Measurements from ENCODE around the gene IPO5.

The IPO5 gene

DNA sequence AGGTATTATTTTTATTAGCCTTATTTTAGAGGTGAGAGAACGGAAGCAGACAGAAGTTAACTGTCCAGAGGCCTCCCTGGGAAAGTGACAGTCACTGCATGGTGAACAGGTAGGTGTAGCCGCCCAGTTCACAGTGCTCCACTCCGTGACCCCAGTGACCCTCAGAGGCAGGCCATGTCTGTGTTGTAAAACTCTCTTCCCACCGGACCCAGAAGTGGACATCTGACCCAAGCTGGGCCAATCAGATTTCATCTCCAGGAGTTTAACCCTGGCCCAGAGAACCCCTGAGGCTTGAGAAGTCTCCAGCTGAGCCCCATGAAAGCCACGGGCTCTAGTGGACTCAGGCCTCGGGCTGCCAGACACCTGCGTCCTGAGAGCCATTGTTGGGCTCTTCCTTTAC is 105.8 kb downstream of the IPO5 start:
- no peak for DNase-seq (ENCODE audit: low read depth)

GRCh38 chr13:98060282-98060681 is 106.8 kb downstream of the IPO5 start:
- no peak for DNase-seq (ENCODE audit: low read depth)

GRCh38 chr13:98065468-98065867 is 112.0 kb downstream of the IPO5 start:
- DNase-seq (ENCODE audit: low read depth), result no peak

DNA sequence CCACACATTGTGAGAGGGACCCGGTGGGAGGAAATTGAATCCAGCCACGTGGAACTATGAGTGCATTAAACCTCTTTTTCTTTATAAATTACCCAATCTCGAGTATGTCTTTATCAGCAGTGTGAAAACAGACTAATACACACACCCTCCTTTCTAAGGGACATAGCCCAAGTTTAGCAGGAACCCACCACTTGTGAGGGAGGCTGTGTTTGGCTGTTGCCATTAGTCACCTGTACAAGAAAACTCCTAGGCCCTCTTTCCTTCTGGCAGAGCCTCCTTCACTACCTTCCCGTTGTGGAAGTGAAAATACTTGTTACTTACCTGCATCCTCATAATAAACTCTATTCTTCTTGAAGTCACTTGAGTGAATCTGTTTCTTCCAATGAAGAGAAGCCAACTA is 113.2 kb downstream of the IPO5 start:
- DNase-seq (ENCODE audit: low read depth), result no peak

- DNase-seq (ENCODE audit: low read depth), result no peak
These were observed 115.0 kb downstream of the IPO5 start for GRCh38 chr13:98068521-98068920.

GRCh38 chr13:98069985-98070384 is 116.5 kb downstream of the IPO5 start:
- DNase-seq (ENCODE audit: low read depth), result no peak

GRCh38 chr13:98071316-98071715 is 117.8 kb downstream of the IPO5 start:
- no peak for DNase-seq (ENCODE audit: low read depth)

DNA sequence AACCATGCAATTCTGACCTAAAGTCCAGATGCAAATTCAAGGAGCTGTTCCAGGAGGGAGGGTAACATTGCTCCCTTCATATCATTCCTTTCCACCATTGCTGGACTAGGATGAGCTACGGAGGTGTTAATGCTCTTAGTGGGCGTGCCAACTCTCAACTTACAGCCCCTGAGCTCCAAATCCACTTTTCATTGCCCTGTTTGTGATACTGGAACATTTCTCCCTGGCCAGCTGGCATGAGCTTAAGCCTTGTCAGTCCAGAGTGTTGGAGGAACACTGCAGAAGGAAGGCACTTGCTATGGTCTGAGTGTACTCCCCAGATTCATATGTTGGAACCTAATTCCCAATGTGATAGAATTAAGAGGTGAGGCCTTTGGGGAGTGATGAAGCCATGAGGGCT is 119.0 kb downstream of the IPO5 start:
- no peak for DNase-seq (ENCODE audit: low read depth)

All from GM04504 (cell line).